Measurements from ENCODE around the gene CLMN. TPM values are rescaled to one million over a fixed set of nuclear protein-coding genes. Genes with fewer than 3 reads are reported as not detected.

Gene CLMN
- polyA plus RNA-seq, 3 donors, result 22.0 to 33.7 (median 23.2) TPM

GRCh38 chr14:95189367-95190132 lies 130.2 kb downstream of the CLMN start:
- Histone ChIP-seq H3K79me2 (ENCODE audit: insufficient read depth, low read length) (peaks cover 15% of the 10 kb centered on the region), H3K27me3 (ENCODE audit: control insufficient read depth in 2 of 2, insufficient read depth in 2 of 2, low read length in 2 of 2) (no peaks in the 10 kb centered on the region), H3K36me3 (replicated peaks in 1 of 2; ENCODE audit: control insufficient read depth in 1 of 2, insufficient read depth in 2 of 2, low read length in 2 of 2) (peaks cover 2 to 6% of the 10 kb centered on the region in 2 donors), H4K20me1 (ENCODE audit: insufficient read depth, low read length) (no peaks in the 10 kb centered on the region), H3K4me3 (replicated peaks in 1 of 3; ENCODE audit: low read depth in 2 of 3, low read length in 3 of 3) (no peak overlapping the region), H3K4me1 (ENCODE audit: control insufficient read depth in 1 of 2, insufficient read depth in 2 of 2, low read length in 2 of 2) (peaks cover 51 to 69% of the 10 kb centered on the region in 2 donors), H3K9ac (ENCODE audit: insufficient read depth, low read length, poor library complexity, severe bottlenecking) (no peak overlapping the region), H3K27ac (ENCODE audit: low read depth in 1 of 2, low read length in 2 of 2) (no peak overlapping the region), H2AFZ (ENCODE audit: insufficient read depth, low read depth, low read length, poor library complexity, severe bottlenecking) (no peak overlapping the region), H3K9me3 (replicated peaks in 1 of 2; ENCODE audit: control insufficient read depth in 1 of 2, insufficient read depth in 1 of 2, low read length in 2 of 2) (peaks cover 0 to 5% of the 10 kb centered on the region in 2 donors), H3K4me2 (replicated peaks; ENCODE audit: extremely low read depth, low read length, poor library complexity, severe bottlenecking) (no peak overlapping the region)
- Mint-ChIP-seq H3K27ac (no peak overlapping the region), H3K4me1 (peaks cover 62% of the 10 kb centered on the region), H3K4me3 (no peak overlapping the region), H3K27me3 (ENCODE audit: low read depth in 3 of 3) (peaks cover 0 to 2% (median 1%) of the 10 kb centered on the region in 3 donors), H3K9me3 (peaks cover 0 to 10% (median 7%) of the 10 kb centered on the region in 7 donors), H3K36me3 (peaks cover 55 to 60% of the 10 kb centered on the region in 2 donors)
- 98% methylated on average over 5 of the region's 5 CpGs for WGBS (ENCODE audit: insufficient coverage)
- no peak for TF ChIP-seq CTCF (IDR thresholded peaks at IDR 0.05)
- no peak for DNase-seq
- intact Hi-C loops (cut with micrococcal nuclease), result loop anchor here (5.0 to 10.0 kb wide), 2 partner anchors 52 to 135 kb away; no protein-coding TSS in a partner anchor

GRCh38 chr14:95188380-95188779 lies 131.3 kb downstream of the CLMN start:
- H3K27me3 ChIP-seq (ENCODE audit: control insufficient read depth in 2 of 2, insufficient read depth in 2 of 2, low read length in 2 of 2), result no peaks in the 10 kb centered on the region
- H3K4me3 ChIP-seq (replicated peaks in 1 of 3; ENCODE audit: low read depth in 2 of 3, low read length in 3 of 3), result no peak overlapping the region
- H3K27ac Mint-ChIP-seq, result peak overlapping the region in 1 of 7 donors; percentile 30
- H3K27ac ChIP-seq (ENCODE audit: low read depth in 1 of 2, low read length in 2 of 2), result no peak overlapping the region
- H3K36me3 Mint-ChIP-seq, result peaks cover 44 to 49% of the 10 kb centered on the region in 2 donors
- no CpG with 5 or more reads among the region's 3 CpGs for WGBS (ENCODE audit: insufficient coverage)
- peaks cover 15% of the 10 kb centered on the region for H3K79me2 ChIP-seq (ENCODE audit: insufficient read depth, low read length)
- peaks cover 74% of the 10 kb centered on the region for H3K4me1 Mint-ChIP-seq
- H3K27me3 Mint-ChIP-seq (ENCODE audit: low read depth in 3 of 3), result peaks cover 0 to 2% (median 1%) of the 10 kb centered on the region in 3 donors
- H3K9me3 Mint-ChIP-seq, result peaks cover 0 to 10% (median 7%) of the 10 kb centered on the region in 7 donors
- no peaks in the 10 kb centered on the region for H4K20me1 ChIP-seq (ENCODE audit: insufficient read depth, low read length)
- H3K4me3 Mint-ChIP-seq, result no peak overlapping the region
- no peak for DNase-seq
- H2AFZ ChIP-seq (ENCODE audit: insufficient read depth, low read depth, low read length, poor library complexity, severe bottlenecking), result no peak overlapping the region
- H3K4me2 ChIP-seq (replicated peaks; ENCODE audit: extremely low read depth, low read length, poor library complexity, severe bottlenecking), result no peak overlapping the region
- no peak overlapping the region for H3K9ac ChIP-seq (ENCODE audit: insufficient read depth, low read length, poor library complexity, severe bottlenecking)
- no peak for TF ChIP-seq CTCF (IDR thresholded peaks at IDR 0.05)
- peaks cover 62 to 81% of the 10 kb centered on the region in 2 donors for H3K4me1 ChIP-seq (ENCODE audit: control insufficient read depth in 1 of 2, insufficient read depth in 2 of 2, low read length in 2 of 2)
- peaks cover 0 to 2% of the 10 kb centered on the region in 2 donors for H3K36me3 ChIP-seq (replicated peaks in 1 of 2; ENCODE audit: control insufficient read depth in 1 of 2, insufficient read depth in 2 of 2, low read length in 2 of 2)
- peaks cover 0 to 5% of the 10 kb centered on the region in 2 donors for H3K9me3 ChIP-seq (replicated peaks in 1 of 2; ENCODE audit: control insufficient read depth in 1 of 2, insufficient read depth in 1 of 2, low read length in 2 of 2)
- intact Hi-C loops (cut with micrococcal nuclease), result loop anchor here (5.0 to 10.0 kb wide), 2 partner anchors 51 to 136 kb away; no protein-coding TSS in a partner anchor
